Thoracic aorta (tissue), 2 donors: Measurements from ENCODE around the gene PAX9. TPM values are rescaled to one million over a fixed set of nuclear protein-coding genes. Genes with fewer than 3 reads are reported as not detected.

ENCODE experiments used
- ATAC-seq: fragments of 150-250 bp; one replicate; pipeline ENCODE4 v1.8.0; 2017; ENCODE audit warnings: low read depth; ENCODE audit not compliant: insufficient number of reproducible peaks, low FRiP score
- DNase-seq: peaks from one replicate; pipeline ENCODE4 v3.0.0-alpha.2; 2020; ENCODE audit warnings: low spot score
- H3K27ac ChIP-seq, 2 donors: fragments of 200-600 bp; sonication (generic); 1 replicate in 1 of 2; 2 replicates in 1 of 2; pipeline ENCODE4 v1.5.1; 2016; ENCODE audit warnings: mild to moderate bottlenecking in 2 of 2, moderate library complexity in 2 of 2
- H3K27me3 ChIP-seq: fragments of 200-600 bp; sonication (generic); replicated peaks from 2 replicates; pipeline ENCODE4 v1.6.0; 2016; ENCODE audit warnings: mild to moderate bottlenecking; ENCODE audit not compliant: insufficient read depth
- H3K36me3 ChIP-seq: fragments of 200-600 bp; sonication (generic); one replicate; pipeline ENCODE4 v1.5.1; 2016
- H3K4me1 ChIP-seq, 2 donors: fragments of 200-600 bp; sonication (generic); 1 replicate in 1 of 2; 2 replicates in 1 of 2; pipeline versions ENCODE4 v1.5.1 to v1.6.0; 2016; ENCODE audit warnings: low read depth in 2 of 2, mild to moderate bottlenecking in 1 of 2; ENCODE audit not compliant: control insufficient read depth in 1 of 2
- H3K4me3 ChIP-seq: fragments of 200-600 bp; sonication (generic); 2 replicates; pipeline ENCODE4 v1.5.1; 2016; ENCODE audit warnings: mild to moderate bottlenecking
- H3K9me3 ChIP-seq: fragments of 200-600 bp; sonication (generic); 2 replicates; pipeline ENCODE4 v1.5.1; 2016
- total RNA-seq, 2 donors: library from RNA; depleted of rRNA; stranded (reverse); fragments of >200 nt; gene quantifications; one replicate each; pipeline versions ENCODE4 v1.1.0 to v1.2.3, GENCODE V29; 2016
- TF ChIP-seq, protein P1 (sequence below): fragments of 200-600 bp; sonication (generic); IDR thresholded peaks from one replicate; pipeline ENCODE4 v1.5.1; 2019; ENCODE audit warnings: antibody characterized with exemption

Gene PAX9
- total RNA-seq, 2 donors from 2014 or later, result 0.21 to 4.5 TPM

DNA sequence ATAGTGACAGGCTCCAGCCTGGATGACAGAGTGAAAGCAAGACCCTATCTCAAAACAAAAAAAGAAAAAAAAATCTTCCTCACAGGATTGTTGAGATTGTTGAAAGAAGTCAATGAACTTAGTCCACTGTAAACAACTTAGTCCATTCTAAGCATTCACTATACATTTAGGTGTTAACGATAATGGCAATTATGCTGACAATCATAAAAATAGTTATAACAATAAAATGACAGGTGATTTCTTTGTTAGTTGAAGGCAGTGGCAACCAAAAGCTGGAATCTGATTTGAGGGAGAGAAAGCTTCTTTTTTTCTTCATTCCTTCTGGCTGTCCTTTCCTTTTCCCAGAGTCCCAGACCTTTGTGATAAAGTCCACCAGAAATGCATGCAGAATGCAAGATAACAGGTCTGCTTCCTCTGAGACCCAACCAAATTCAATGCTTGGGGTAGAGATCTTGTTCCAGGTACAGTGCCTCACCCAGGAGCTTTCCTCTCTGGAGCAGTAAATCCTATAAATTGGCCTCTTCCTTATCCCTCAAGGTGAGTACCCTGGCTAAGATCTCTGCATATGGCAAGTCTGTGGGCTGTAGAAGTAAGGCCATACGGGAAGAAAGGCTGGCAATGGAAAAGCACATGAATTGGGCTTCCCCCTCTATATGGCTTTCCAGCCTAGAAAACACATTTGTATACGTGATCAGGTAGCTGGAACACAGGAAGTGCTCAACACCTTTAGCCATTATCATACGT is 52.5 kb downstream of the PAX9 start:
- no peak for ATAC-seq

DNA sequence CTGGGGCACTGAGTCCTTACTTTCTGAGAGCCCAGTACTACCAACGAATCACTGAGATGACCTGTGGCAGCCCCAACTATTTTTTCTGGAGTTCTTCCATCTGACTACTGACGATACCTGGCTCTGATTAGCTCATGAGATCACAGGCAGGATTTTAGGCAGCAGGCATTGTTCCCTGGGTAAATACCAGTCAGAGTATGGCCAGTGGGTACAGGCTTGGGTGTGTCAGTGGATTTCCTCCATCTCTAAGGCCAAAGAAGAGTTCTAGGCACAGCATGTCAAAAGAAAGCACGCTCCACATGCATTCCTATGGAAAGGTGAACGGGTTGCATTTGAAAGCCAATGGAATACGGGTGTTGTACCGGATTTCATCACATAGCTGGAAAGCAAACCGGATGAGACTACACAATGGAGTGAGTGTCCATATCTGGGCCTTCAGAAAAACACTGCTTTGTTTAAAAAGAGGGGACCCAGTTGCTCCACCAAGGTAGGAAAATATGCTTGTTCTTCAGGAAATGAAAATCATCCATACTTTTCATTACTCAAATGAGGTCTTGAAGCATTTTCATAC is 55.0 kb downstream of the PAX9 start:
- no peaks in the 10 kb centered on the region for H3K4me1 ChIP-seq
- no peaks in the 10 kb centered on the region for H3K36me3 ChIP-seq
- TF ChIP-seq, protein P1, sequence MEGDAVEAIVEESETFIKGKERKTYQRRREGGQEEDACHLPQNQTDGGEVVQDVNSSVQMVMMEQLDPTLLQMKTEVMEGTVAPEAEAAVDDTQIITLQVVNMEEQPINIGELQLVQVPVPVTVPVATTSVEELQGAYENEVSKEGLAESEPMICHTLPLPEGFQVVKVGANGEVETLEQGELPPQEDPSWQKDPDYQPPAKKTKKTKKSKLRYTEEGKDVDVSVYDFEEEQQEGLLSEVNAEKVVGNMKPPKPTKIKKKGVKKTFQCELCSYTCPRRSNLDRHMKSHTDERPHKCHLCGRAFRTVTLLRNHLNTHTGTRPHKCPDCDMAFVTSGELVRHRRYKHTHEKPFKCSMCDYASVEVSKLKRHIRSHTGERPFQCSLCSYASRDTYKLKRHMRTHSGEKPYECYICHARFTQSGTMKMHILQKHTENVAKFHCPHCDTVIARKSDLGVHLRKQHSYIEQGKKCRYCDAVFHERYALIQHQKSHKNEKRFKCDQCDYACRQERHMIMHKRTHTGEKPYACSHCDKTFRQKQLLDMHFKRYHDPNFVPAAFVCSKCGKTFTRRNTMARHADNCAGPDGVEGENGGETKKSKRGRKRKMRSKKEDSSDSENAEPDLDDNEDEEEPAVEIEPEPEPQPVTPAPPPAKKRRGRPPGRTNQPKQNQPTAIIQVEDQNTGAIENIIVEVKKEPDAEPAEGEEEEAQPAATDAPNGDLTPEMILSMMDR, result no peak
- ATAC-seq (no peak), DNase-seq (no peak)
- no peaks in the 10 kb centered on the region for H3K27me3 ChIP-seq
- H3K9me3 ChIP-seq, result no peaks in the 10 kb centered on the region
- no peak overlapping the region for H3K27ac ChIP-seq
- H3K4me3 ChIP-seq, result no peak overlapping the region

More for the DNA sequence above, 52.5 kb downstream of the PAX9 start:
- H3K27ac ChIP-seq, result no peak overlapping the region
- TF ChIP-seq, protein P1, result no peak
- no peaks in the 10 kb centered on the region for H3K4me1 ChIP-seq
- no peaks in the 10 kb centered on the region for H3K9me3 ChIP-seq
- H3K4me3 ChIP-seq, result no peak overlapping the region
- no peak for DNase-seq
- H3K36me3 ChIP-seq, result no peaks in the 10 kb centered on the region
- no peaks in the 10 kb centered on the region for H3K27me3 ChIP-seq

DNA sequence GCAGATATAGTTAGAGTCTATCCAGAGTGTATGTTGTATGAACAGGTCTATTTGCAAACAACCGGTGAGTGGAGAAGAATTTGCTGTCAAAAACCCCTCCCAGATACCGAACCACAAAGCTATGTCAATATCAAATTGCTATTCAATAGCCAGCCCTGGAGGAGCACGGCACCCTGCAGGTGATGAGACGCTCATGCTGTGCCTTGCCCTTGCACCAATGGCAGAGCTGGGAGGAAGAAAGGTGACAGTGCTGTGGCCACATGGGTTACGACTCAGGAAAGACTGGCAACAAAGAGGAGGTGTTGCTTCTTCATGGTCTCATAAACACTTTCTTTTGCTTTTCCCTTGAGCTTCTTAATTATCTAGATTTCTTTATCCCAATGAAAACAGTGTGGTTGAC is 55.7 kb downstream of the PAX9 start:
- no peak for DNase-seq

DNA sequence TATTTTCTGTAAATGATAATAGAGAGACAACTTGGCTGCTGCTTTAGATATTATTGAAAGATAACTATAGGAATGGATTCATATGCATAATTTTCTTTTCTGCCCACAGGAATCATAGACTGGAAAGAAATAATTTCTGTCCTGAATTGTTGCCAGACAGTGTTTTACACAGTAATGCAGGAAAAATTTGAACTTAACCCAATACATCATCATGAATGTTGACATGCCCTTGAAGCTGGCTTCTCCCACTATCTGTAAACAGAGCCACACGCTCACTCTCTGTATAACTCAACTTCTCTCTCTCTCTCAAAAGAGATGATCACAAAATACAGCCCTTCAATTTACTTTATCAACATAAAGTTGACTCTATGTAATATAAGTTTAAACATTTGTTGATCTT is 56.6 kb downstream of the PAX9 start:
- H3K4me1 ChIP-seq, result no peaks in the 10 kb centered on the region
- no peak for ATAC-seq
- H3K9me3 ChIP-seq, result no peaks in the 10 kb centered on the region
- no peak overlapping the region for H3K27ac ChIP-seq
- no peaks in the 10 kb centered on the region for H3K36me3 ChIP-seq
- no peak overlapping the region for H3K4me3 ChIP-seq
- DNase-seq, result no peak
- TF ChIP-seq, protein P1, result no peak
- H3K27me3 ChIP-seq, result no peaks in the 10 kb centered on the region

More for the DNA sequence above, 55.7 kb downstream of the PAX9 start:
- ATAC-seq, result no peak
- no peaks in the 10 kb centered on the region for H3K36me3 ChIP-seq
- H3K27me3 ChIP-seq, result no peaks in the 10 kb centered on the region
- TF ChIP-seq, protein P1, result no peak
- no peaks in the 10 kb centered on the region for H3K9me3 ChIP-seq
- no peak overlapping the region for H3K4me3 ChIP-seq
- no peaks in the 10 kb centered on the region for H3K4me1 ChIP-seq
- no peak overlapping the region for H3K27ac ChIP-seq

DNA sequence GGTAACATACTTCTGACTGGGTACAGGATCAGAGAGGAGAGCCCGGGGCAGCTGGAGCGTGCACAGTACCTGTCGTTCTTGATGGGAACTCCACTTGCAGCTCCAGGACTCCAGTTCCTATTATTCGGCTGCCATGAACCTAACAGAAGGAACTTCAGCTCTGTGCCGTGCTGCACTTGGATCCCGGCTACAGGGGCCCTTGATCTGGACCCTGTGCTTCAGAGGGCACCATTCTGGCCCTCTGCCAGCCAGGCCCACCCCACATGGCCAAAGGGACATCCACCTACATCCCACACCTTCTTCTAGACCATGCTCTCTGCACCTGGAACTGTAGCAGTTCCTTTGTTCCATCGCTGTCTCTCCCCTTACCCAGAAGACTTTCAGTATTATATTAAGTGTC is 58.2 kb downstream of the PAX9 start:
- H3K4me3 ChIP-seq, result no peak overlapping the region
- ATAC-seq (no peak), DNase-seq (no peak)
- H3K36me3 ChIP-seq, result no peaks in the 10 kb centered on the region
- H3K27me3 ChIP-seq, result no peaks in the 10 kb centered on the region
- H3K27ac ChIP-seq, result no peak overlapping the region
- TF ChIP-seq, protein P1, result no peak
- H3K4me1 ChIP-seq, result no peaks in the 10 kb centered on the region
- no peaks in the 10 kb centered on the region for H3K9me3 ChIP-seq
